Astrocyte of the spinal cord (primary cell): ENCODE measurements around the gene KIAA0513.

Experiments
- DNase-seq: peaks from one replicate; pipeline ENCODE4 v3.0.0; 2011; ENCODE audit warnings: low read depth, low spot score
- H3K4me3 ChIP-seq: 2 replicates; pipeline ENCODE4 v1.5.1; 2011; ENCODE audit warnings: low read depth, mild to moderate bottlenecking, low read length, moderate library complexity
- CTCF ChIP-seq: IDR thresholded peaks from 2 replicates; pipeline ENCODE4 v1.5.1; 2012; ENCODE audit warnings: low read depth, mild to moderate bottlenecking, low read length, inconsistent platforms
- in situ Hi-C: cut with HindIII; loops from 2 replicates; pipeline ENCODE4 v1.10.0; 2017; ENCODE audit warnings: low sequenced_read_pairs

KIAA0513 gene

DNA sequence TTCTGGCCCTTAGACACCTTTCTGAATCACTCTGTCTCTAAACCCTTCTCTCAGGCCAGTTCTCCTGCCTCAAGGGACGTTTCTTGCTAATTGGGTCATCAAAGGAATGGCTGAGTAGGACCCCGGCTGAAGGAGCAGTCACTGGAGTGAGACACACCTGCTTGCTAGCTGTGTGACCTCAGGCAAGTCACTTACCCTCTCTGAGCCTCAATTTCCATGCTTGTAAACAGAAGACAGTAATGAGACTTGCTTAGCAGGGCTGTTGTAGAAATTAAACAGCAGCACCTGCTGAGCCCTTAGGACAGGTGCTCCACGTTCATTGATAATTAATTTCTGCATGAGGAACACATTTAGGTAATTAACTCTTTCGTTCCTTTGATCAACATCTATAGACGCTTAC is 77.9 kb downstream of the KIAA0513 start:
- DNase-seq: no peak
- in situ Hi-C loops: no loop called here
- TF ChIP-seq CTCF: no peak
- no peak overlapping the region for H3K4me3 ChIP-seq

GRCh38 chr16:85107083-85107482 is 79.5 kb downstream of the KIAA0513 start:
- H3K4me3 ChIP-seq: no peak overlapping the region
- no peak for DNase-seq
- in situ Hi-C loops: no loop called here
- no peak for TF ChIP-seq CTCF

DNA sequence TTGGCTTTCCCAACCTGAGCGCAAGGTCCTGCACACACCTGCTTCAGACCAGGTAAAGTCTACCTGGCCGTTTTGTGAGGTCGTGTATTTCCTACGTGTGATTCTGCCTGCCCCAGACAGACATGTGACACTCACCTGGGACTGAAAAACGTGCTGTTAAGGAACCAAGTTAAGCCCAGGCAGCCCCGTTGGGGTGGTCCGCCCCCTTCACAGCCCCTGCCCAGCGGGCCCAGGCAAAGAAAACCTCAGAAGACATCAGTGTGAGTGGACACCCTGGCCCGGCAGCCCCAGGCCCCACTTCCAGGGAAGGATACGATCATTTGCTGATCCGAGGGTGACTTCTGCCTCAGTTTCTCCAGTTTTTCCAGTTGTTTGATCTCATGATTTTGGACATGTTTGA is 79.9 kb downstream of the KIAA0513 start:
- DNase-seq: no peak
- H3K4me3 ChIP-seq: no peak overlapping the region
- in situ Hi-C loops: no loop called here
- TF ChIP-seq CTCF: no peak

DNA sequence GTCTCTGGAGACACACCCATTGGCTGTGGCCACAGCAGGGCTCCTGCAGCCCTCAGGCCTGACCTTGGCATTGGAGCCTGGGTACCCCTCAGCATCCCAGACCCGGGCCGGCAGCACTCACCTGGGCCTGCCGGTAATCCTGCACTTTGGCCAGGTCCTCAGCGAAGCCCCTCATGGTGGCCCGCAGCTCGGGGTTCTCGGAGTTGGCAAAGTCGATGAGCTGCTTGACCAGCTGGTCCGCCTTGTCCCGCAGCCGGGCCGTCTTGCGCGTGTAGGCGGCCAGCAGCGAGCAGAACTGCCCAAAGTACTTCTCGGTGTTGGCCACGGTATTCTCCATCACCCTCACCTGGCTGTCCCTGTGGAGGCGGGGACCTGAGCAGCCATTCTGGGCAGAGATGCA is 82.5 kb downstream of the KIAA0513 start:
- no peak for DNase-seq
- no peak overlapping the region for H3K4me3 ChIP-seq
- no peak for TF ChIP-seq CTCF
- in situ Hi-C loops: no loop called here

DNA sequence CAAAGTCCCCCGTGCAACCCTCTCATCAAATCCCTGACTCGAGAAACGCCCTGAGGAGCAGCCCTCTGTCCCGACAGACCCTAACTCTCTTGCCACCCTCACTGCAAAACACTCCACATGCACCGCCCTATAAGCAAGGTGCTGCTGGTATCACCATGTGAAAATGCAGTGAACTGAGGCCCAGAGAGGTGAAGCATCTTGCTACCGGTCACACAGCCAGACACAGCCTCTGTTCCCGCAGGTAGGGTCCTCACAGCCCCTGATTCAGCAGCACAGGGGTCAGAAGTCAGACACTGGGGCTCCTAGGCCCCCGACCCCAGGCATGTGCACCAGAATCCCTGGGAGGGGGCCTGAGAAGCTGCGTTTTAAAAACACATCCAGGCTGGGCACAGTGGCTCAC is 83.6 kb downstream of the KIAA0513 start:
- in situ Hi-C loops: no loop called here
- H3K4me3 ChIP-seq: no peak overlapping the region
- no peak for DNase-seq
- no peak for TF ChIP-seq CTCF

DNA sequence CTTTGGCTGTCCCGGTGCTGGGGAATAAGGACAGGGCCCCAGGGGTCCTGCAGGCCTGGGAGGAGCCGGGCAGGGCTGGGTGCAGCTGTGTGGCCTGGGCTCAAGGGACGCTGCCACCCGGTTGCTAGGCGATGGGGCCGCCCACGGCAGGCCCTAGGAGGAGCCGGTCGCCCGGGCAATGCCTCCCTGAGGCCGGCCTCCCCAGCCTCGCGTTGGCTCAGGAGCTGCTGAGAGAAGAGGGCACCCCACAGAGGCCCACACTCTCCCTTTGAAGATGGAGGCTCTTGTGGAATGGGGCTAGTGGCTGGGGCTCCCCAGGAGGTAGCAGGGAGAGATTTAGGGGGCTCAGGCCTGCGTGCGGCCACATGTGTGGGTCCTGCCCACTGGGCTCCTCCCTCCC is 84.8 kb downstream of the KIAA0513 start, which contains the start of gene CIBAR2:
Gene CIBAR2, minus strand, starts transcription at position 109 of the 400 bp plus-strand sequence. CDS start 120 bp downstream, outside the sequence.
- no peak for DNase-seq
- TF ChIP-seq CTCF: no peak
- H3K4me3 ChIP-seq: no peak within 1 kb of the TSS
- in situ Hi-C loops: no loop called here

GRCh38 chr16:85113168-85113733 is 85.7 kb downstream of the KIAA0513 start:
- DNase-seq: no peak
- in situ Hi-C loops: no loop called here
- H3K4me3 ChIP-seq: no peak overlapping the region
- TF ChIP-seq CTCF: no peak
